GM23248 (cell line): ENCODE data around the gene LGSN.
"Not testable (repeated sequence)": the region's sequence is repeated elsewhere in the genome, so short reads cannot be mapped to it uniquely, and the experiment has no call there.

Source experiments
- EZH2 ChIP-seq: fragments of 200-600 bp; sonication (generic); IDR thresholded peaks from 2 replicates; pipeline ENCODE4 v1.6.1; 2018; ENCODE audit warnings: antibody characterized with exemption, mild to moderate bottlenecking; ENCODE audit not compliant: insufficient read depth, poor library complexity, severe bottlenecking
- EZH2phosphoT487 ChIP-seq: fragments of 200-600 bp; sonication (generic); IDR thresholded peaks from 2 replicates; pipeline ENCODE4 v1.6.1; 2018; ENCODE audit warnings: antibody characterized with exemption, moderate library complexity, mild to moderate bottlenecking, low read depth; ENCODE audit not compliant: insufficient read depth

- TF ChIP-seq EZH2, EZH2phosphoT487: not testable (repeated sequence)
These were observed 93.8 kb downstream of the LGSN start for GRCh38 chr6:63225987-63226386.
